ENCODE results near the gene VPREB1.

VPREB1 gene

DNA sequence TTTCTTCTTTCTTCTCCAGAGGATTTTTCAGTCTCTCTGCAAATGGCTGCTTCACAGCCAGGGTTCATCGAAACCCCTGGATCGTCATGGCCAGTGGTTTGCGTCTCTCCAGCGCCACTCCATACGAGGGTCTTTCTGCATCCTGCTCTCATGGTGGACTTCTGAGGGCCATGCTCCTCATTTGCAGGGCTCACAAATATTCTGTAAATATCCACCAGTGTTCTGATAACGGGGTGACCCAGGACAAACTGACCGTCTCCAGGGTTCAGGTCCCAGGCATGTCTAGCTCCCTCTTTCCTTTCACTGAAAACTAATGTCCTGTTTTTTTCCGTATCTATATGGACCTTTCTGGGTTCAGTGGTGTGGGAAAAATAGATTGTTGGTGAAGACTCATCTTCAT is 15.7 kb upstream of the VPREB1 start:
- H3K27ac ChIP-seq, result no peak overlapping the region
- TF ChIP-seq, protein P1, sequence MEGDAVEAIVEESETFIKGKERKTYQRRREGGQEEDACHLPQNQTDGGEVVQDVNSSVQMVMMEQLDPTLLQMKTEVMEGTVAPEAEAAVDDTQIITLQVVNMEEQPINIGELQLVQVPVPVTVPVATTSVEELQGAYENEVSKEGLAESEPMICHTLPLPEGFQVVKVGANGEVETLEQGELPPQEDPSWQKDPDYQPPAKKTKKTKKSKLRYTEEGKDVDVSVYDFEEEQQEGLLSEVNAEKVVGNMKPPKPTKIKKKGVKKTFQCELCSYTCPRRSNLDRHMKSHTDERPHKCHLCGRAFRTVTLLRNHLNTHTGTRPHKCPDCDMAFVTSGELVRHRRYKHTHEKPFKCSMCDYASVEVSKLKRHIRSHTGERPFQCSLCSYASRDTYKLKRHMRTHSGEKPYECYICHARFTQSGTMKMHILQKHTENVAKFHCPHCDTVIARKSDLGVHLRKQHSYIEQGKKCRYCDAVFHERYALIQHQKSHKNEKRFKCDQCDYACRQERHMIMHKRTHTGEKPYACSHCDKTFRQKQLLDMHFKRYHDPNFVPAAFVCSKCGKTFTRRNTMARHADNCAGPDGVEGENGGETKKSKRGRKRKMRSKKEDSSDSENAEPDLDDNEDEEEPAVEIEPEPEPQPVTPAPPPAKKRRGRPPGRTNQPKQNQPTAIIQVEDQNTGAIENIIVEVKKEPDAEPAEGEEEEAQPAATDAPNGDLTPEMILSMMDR (IDR thresholded peaks at IDR 0.05), result no peak
- no peak for TF ChIP-seq ZFX (IDR thresholded peaks at IDR 0.05; ENCODE audit: borderline replicate concordance)

DNA sequence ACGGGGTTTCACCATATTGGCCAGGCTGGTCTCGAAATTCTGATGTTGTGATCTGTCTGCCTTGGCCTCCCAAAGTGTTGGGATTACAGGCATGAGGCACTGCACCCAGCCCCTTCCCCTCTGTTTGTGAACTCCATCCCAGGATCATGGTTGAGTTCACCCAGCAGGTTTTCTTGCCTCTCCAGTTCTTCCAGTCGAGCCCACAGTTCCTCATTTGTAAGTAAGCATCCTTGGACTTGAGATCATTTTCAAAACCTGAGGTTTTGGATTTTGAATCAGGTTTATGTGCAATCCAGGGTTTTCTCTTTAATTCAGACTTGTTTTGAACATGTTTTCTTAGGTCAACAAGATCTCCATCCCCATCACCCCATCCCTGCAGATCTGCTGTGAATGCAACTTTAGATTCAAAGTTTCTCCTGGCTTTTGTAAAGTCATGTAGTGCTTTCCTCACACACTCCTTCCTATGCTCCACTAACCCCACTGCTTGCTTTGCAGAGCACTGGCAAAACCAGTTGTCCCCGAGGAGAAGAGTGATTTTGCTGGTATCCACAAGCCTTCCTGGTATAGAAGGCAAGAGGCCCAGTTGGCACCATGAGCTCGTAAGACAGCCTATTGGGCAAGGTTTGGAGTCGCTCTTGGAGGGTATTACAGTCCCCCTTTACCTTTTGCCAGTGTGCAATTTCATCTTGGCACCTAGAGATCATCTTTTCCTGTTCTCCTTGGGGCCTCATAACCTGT is 14.7 kb upstream of the VPREB1 start:
- H3K27ac ChIP-seq, result no peak overlapping the region
- no peak for TF ChIP-seq ZFX (IDR thresholded peaks at IDR 0.05; ENCODE audit: borderline replicate concordance)
- TF ChIP-seq, protein P1 (IDR thresholded peaks at IDR 0.05), result no peak

DNA sequence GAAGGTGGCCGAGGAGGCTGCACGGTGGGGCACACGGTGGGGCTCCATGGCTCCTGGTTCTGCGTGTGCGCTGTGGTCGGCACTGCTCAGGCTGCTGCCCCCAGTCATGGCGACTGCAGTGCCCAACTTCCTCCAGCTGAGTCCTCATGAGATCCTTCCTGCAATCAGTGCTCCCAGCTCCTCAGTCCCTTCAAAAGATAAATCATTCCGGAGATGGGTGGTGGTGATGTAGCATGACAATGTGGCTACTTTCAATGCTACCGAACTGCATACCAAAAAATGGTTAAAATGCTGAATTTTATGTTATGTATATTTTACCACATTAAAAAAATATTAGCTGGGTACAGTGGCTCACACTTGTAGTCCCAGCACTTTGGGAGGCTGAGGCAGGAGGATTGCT is 14.1 kb upstream of the VPREB1 start:
- no peak for TF ChIP-seq ZFX (IDR thresholded peaks at IDR 0.05; ENCODE audit: borderline replicate concordance)
- TF ChIP-seq, protein P1 (IDR thresholded peaks at IDR 0.05), result no peak
- no peak overlapping the region for H3K27ac ChIP-seq

DNA sequence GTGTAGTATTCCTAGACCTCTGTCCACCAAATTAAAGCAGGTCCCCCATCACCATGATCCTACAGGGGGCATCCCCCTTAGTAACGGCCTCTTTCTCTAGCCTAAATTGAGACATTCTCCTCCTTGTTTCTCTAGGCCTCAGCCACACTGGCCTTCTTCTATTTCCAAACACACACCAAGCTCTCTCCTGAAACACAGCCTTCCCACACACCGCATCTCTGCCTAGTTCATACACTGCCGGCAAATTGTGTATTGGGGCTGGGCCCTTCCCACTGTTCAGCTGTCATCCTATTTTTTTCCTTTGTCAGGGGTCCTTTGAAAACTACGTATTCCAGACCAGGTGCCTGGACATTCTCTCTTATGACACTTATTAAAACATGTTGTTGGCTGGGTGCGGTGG is 11.5 kb upstream of the VPREB1 start:
- no peak overlapping the region for H3K27ac ChIP-seq
- no peak for TF ChIP-seq ZFX (IDR thresholded peaks at IDR 0.05; ENCODE audit: borderline replicate concordance)
- TF ChIP-seq, protein P1 (IDR thresholded peaks at IDR 0.05), result no peak

DNA sequence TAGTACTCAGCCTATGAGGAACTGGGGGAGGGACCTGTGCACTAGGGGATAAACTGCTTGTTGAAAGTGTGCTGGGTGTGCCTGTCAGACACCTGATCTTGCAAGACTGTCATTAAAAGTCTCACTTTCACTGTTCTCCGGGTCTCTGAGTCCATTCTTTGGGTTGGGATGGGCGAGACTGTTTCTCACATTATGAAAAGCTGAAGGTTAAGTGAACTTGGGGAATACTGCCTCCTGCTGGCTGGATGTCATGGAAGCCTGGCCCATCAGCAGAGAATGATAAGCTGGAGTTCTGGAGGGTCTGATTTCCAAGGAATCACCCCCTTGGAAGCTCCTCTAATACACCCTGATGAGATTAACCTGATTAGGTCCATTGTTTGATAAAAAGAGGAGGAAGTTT is 9.0 kb upstream of the VPREB1 start:
- H3K27ac ChIP-seq, result no peak overlapping the region
- TF ChIP-seq ZFX (IDR thresholded peaks at IDR 0.05; ENCODE audit: borderline replicate concordance), result no peak
- TF ChIP-seq, protein P1 (IDR thresholded peaks at IDR 0.05), result peak; percentile 65

DNA sequence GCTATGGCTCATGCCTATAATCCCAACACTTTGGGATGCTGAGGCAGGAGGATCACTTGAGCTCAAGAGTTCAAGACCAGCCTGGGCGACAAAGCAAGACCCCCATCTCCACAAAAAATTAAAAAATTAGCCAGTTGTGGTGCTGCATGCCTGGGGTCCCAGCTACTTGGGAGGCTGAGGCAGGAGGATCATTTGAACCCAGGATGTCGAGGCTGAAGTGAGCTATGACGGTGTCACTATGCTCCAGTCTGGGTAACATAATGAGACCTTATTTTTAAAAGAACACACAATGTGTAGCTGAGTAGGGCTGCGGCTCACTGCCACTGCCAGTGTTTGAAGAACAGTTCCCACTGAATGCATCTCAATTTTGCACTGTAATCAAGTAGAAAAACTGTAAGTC is 7.1 kb upstream of the VPREB1 start:
- no peak overlapping the region for H3K27ac ChIP-seq
- no peak for TF ChIP-seq ZFX (IDR thresholded peaks at IDR 0.05; ENCODE audit: borderline replicate concordance)
- TF ChIP-seq, protein P1 (IDR thresholded peaks at IDR 0.05), result no peak

DNA sequence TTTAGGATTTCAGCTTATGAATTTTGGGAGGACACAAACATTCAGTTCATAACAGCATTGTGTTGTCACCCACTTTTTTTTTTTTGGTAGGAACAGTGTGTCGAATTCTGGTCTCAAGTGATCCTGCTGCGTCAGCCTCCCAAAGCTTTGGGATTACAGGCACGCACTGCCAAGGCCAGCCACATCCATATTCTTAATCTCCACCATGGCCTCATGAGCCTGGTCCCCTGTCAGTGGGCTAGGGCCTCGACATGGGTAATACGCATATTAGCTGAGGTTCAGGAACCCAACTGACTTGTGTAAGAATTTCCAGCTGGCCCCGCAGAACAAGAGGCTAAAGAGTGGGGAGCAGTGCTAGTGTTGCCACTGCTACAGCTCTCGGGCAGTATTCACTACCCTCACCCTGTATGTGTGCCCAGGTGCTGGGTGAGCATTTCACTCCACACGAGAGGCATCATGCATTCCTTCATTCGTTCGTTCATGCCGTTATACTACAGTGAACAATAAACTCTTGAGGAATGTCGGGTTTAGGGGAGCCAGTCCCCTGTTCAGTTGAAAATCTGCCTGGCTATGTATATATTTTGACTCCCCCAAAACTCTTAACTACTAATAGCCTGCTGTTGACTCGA is 5.2 kb upstream of the VPREB1 start:
- no peak overlapping the region for H3K27ac ChIP-seq
- TF ChIP-seq, protein P1 (IDR thresholded peaks at IDR 0.05), result no peak
- TF ChIP-seq ZFX (IDR thresholded peaks at IDR 0.05; ENCODE audit: borderline replicate concordance), result no peak

Measured in 22Rv1 (cell line).